PC-3 (cell line): Measurements from ENCODE around the gene FAM117B. TPM values are rescaled to one million over a fixed set of nuclear protein-coding genes. Genes with fewer than 3 reads are reported as not detected.

Experiments
- ATAC-seq: fragments of 200-7000 bp; cut with Tn5 transposase; 2 replicates; pipeline ENCODE4 v1.9.1; 2020; ENCODE audit warnings: mild to moderate bottlenecking, moderate library complexity
- BruUV-seq: library from RNA; stranded (reverse); fragments of 400-500 nt; replicated peaks from 2 replicates; lab custom pipeline; 2021; lab: Mats Ljungman, UMichigan
- CTCF ChIA-PET: fragments of 300-600 bp; sonication (Branson Sonifier 250); formaldehyde crosslinking; loops from one replicate; lab custom pipeline; 2022; ENCODE audit warnings: antibody characterized with exemption; lab: Charles Lee
- POLR2A ChIA-PET: fragments of 300-600 bp; sonication (Branson Sonifier 250); formaldehyde crosslinking; loops from one replicate; lab custom pipeline; 2022; ENCODE audit warnings: antibody characterized with exemption; ENCODE audit not compliant: unreplicated experiment; lab: Charles Lee
- DNase-seq: peaks from one replicate; pipeline ENCODE4 v3.0.0-alpha.2; 2015
- H2AFZ ChIP-seq: fragments of 300-600 bp; sonication (generic); 2 replicates; pipeline ENCODE4 v1.6.0; 2016; ENCODE audit warnings: antibody characterized with exemption, low read length
- H3F3A ChIP-seq: fragments of 300-600 bp; sonication (generic); one replicate; pipeline ENCODE4 v1.6.0; 2017; ENCODE audit warnings: antibody characterized with exemption, low read length, control low read depth, mild to moderate bottlenecking; ENCODE audit not compliant: unreplicated experiment
- H3K27ac ChIP-seq: fragments of 300-600 bp; sonication (generic); 2 replicates; pipeline ENCODE4 v1.5.1; 2016; ENCODE audit warnings: mild to moderate bottlenecking, low read length
- H3K27me3 ChIP-seq: fragments of 300-600 bp; sonication (generic); 2 replicates; pipeline ENCODE4 v1.6.1; 2016; ENCODE audit warnings: low read length, mixed read lengths
- H3K36me3 ChIP-seq: fragments of 300-600 bp; sonication (generic); 2 replicates; pipeline ENCODE4 v1.6.1; 2016; ENCODE audit warnings: low read depth, mixed run types, low read length, mixed read lengths
- H3K4me1 ChIP-seq: fragments of 300-600 bp; sonication (generic); 2 replicates; pipeline ENCODE4 v1.5.1; 2016; ENCODE audit warnings: low read length; ENCODE audit not compliant: insufficient read depth
- H3K4me2 ChIP-seq: fragments of 300-600 bp; sonication (generic); 2 replicates; pipeline ENCODE4 v1.6.0; 2016; ENCODE audit warnings: low read length
- H3K4me3 ChIP-seq: fragments of 300-600 bp; sonication (generic); 2 replicates; pipeline ENCODE4 v1.5.1; 2016; ENCODE audit warnings: mild to moderate bottlenecking, low read length, mixed read lengths
- H3K79me2 ChIP-seq: fragments of 300-600 bp; sonication (generic); 2 replicates; pipeline ENCODE4 v1.6.1; 2017; ENCODE audit warnings: low read length, mixed read lengths
- H3K9ac ChIP-seq: fragments of 300-600 bp; sonication (generic); 2 replicates; pipeline ENCODE4 v1.6.0; 2016; ENCODE audit warnings: mild to moderate bottlenecking, low read length
- H3K9me2 ChIP-seq: fragments of 300-600 bp; sonication (generic); replicated peaks from 2 replicates; pipeline ENCODE4 v1.6.1; 2016; ENCODE audit warnings: mixed run types, low read length, mixed read lengths
- H3K9me3 ChIP-seq: fragments of 300-600 bp; sonication (generic); 2 replicates; pipeline ENCODE4 v1.6.1; 2016; ENCODE audit warnings: low read length, mixed read lengths
- H4K20me1 ChIP-seq: fragments of 300-600 bp; sonication (generic); 2 replicates; pipeline ENCODE4 v1.6.1; 2016; ENCODE audit warnings: low read length, mixed read lengths
- EZH2 ChIP-seq: fragments of 300-600 bp; sonication (generic); IDR thresholded peaks from one replicate; pipeline ENCODE4 v1.6.1; 2017; ENCODE audit warnings: antibody characterized with exemption, mild to moderate bottlenecking, low read length; ENCODE audit not compliant: unreplicated experiment
- EZH2phosphoT487 ChIP-seq: fragments of 300-600 bp; sonication (generic); IDR thresholded peaks from 2 replicates; pipeline ENCODE4 v1.6.1; 2018; ENCODE audit warnings: mild to moderate bottlenecking, antibody characterized with exemption, low read length, borderline replicate concordance
- intact Hi-C: fragments of 100-400 bp; cut with micrococcal nuclease; formaldehyde crosslinking; loops from 2 replicates; pipeline ENCODE4 v1.9.0; 2023
- total RNA-seq: library from RNA; depleted of rRNA; stranded (reverse); fragments of >200 nt; gene quantifications from 2 replicates; pipeline ENCODE4 v1.2.3, GENCODE V29; 2014
- TF ChIP-seq, protein P1 (sequence below): fragments of 300-600 bp; sonication (generic); conservative IDR thresholded peaks from 2 replicates; pipeline ENCODE4 v1.5.1; 2017; ENCODE audit warnings: antibody characterized with exemption, low read depth, mild to moderate bottlenecking, low read length

The FAM117B gene
- total RNA-seq, 1 experiment from 2014 or later, result 2.2 TPM

- intact Hi-C loops, result no loop called here
- no peaks in the 10 kb centered on the region for H3K9me2 ChIP-seq
- no peak overlapping the region for H3K27ac ChIP-seq
- no peak overlapping the region for H3K4me2 ChIP-seq
- ChIA-PET CTCF (no interaction called here), POLR2A (no interaction called here)
- no peaks in the 10 kb centered on the region for H3F3A ChIP-seq
- no TSS peak for BruUV-seq
- H2AFZ ChIP-seq, result no peak overlapping the region
- H3K9ac ChIP-seq, result no peak overlapping the region
- H3K4me1 ChIP-seq, result no peaks in the 10 kb centered on the region
- H3K79me2 ChIP-seq, result no peaks in the 10 kb centered on the region
- DNase-seq (no peak), ATAC-seq (no peak)
- H3K36me3 ChIP-seq, result no peaks in the 10 kb centered on the region
- H3K27me3 ChIP-seq, result no peaks in the 10 kb centered on the region
- no peaks in the 10 kb centered on the region for H3K9me3 ChIP-seq
- H3K4me3 ChIP-seq, result no peak overlapping the region
- no peak for TF ChIP-seq EZH2
- TF ChIP-seq EZH2phosphoT487, result no peak
- TF ChIP-seq, protein P1, sequence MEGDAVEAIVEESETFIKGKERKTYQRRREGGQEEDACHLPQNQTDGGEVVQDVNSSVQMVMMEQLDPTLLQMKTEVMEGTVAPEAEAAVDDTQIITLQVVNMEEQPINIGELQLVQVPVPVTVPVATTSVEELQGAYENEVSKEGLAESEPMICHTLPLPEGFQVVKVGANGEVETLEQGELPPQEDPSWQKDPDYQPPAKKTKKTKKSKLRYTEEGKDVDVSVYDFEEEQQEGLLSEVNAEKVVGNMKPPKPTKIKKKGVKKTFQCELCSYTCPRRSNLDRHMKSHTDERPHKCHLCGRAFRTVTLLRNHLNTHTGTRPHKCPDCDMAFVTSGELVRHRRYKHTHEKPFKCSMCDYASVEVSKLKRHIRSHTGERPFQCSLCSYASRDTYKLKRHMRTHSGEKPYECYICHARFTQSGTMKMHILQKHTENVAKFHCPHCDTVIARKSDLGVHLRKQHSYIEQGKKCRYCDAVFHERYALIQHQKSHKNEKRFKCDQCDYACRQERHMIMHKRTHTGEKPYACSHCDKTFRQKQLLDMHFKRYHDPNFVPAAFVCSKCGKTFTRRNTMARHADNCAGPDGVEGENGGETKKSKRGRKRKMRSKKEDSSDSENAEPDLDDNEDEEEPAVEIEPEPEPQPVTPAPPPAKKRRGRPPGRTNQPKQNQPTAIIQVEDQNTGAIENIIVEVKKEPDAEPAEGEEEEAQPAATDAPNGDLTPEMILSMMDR, result no peak
- no peaks in the 10 kb centered on the region for H4K20me1 ChIP-seq
Observed at GRCh38 chr2:202612145-202612544, 22.6 kb upstream of the FAM117B start.

DNA sequence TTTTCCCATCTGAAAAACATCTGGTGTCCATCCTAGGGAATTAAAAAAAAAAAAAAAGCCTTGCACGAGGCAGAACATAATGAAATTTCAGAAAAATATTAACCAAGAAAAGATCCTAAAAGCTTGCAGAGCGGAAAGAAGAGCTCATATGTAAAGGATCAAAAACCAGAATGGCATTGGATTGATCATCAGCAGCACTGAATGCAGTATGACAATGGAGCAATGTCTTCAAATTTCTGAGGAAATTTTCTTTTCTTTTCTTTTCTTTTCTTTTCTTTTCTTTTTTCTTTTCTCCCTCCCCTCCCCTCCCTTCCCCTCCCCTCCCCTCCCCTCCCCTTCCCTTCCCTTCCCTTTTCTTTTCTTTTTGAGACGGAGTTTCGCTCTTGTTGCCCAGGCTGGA is 21.3 kb upstream of the FAM117B start:
- no peak for DNase-seq
- Histone ChIP-seq H3K27me3 (no peaks in the 10 kb centered on the region), H4K20me1 (no peaks in the 10 kb centered on the region), H3K79me2 (no peaks in the 10 kb centered on the region), H3K4me1 (no peaks in the 10 kb centered on the region), H3K36me3 (no peaks in the 10 kb centered on the region), H3K4me2 (no peak overlapping the region), H2AFZ (no peak overlapping the region), H3K27ac (no peak overlapping the region), H3F3A (no peaks in the 10 kb centered on the region), H3K9me2 (no peaks in the 10 kb centered on the region), H3K9me3 (no peaks in the 10 kb centered on the region), H3K9ac (no peak overlapping the region), H3K4me3 (no peak overlapping the region)
- CTCF ChIA-PET, result no interaction called here
- no TSS peak for BruUV-seq
- intact Hi-C loops, result no loop called here
- POLR2A ChIA-PET, result no interaction called here
- no peak for TF ChIP-seq EZH2
- no peak for TF ChIP-seq EZH2phosphoT487
- TF ChIP-seq, protein P1, result no peak
- no peak for ATAC-seq

- Histone ChIP-seq H3K27ac (no peak overlapping the region), H3F3A (no peaks in the 10 kb centered on the region), H3K79me2 (no peaks in the 10 kb centered on the region), H3K9me2 (no peaks in the 10 kb centered on the region), H3K27me3 (no peaks in the 10 kb centered on the region), H3K36me3 (no peaks in the 10 kb centered on the region), H3K9ac (no peak overlapping the region), H3K4me3 (no peak overlapping the region), H3K4me1 (no peaks in the 10 kb centered on the region), H3K4me2 (no peak overlapping the region), H4K20me1 (no peaks in the 10 kb centered on the region), H2AFZ (no peak overlapping the region), H3K9me3 (no peaks in the 10 kb centered on the region)
- ChIA-PET CTCF (no interaction called here), POLR2A (no interaction called here)
- ATAC-seq, result no peak
- no peak for DNase-seq
- no TSS peak for BruUV-seq
- no peak for TF ChIP-seq EZH2
- TF ChIP-seq EZH2phosphoT487, result no peak
- TF ChIP-seq, protein P1, result no peak
- intact Hi-C loops, result no loop called here
Observed at GRCh38 chr2:202624133-202624532, 10.6 kb upstream of the FAM117B start.
